Osteoblast (primary cell): Measurements from ENCODE around the gene TNRC18. TPM values are rescaled to one million over a fixed set of nuclear protein-coding genes. Genes with fewer than 3 reads are reported as not detected.

Experiments used
- DNase-seq: peaks from one replicate; pipeline ENCODE4 v3.0.0; 2011; ENCODE audit warnings: low spot score, mixed read lengths; ENCODE audit not compliant: insufficient read length; ENCODE audit errors: missing footprints
- H2AFZ ChIP-seq: 2 replicates; pipeline ENCODE4 v1.6.0; 2011; ENCODE audit warnings: mild to moderate bottlenecking, low read length
- H3K27ac ChIP-seq: 2 replicates; pipeline ENCODE4 v1.5.1; 2011; ENCODE audit warnings: mild to moderate bottlenecking, low read depth, low read length, moderate library complexity
- H3K27me3 ChIP-seq: 2 replicates; pipeline ENCODE4 v1.6.0; 2012; ENCODE audit warnings: mild to moderate bottlenecking, control low read depth, inconsistent platforms, low read length, moderate library complexity; ENCODE audit not compliant: insufficient read depth
- H3K36me3 ChIP-seq: 2 replicates; pipeline ENCODE4 v1.5.1; 2011; ENCODE audit warnings: mild to moderate bottlenecking, low read length, control low read depth, moderate library complexity; ENCODE audit not compliant: insufficient read depth
- H3K4me1 ChIP-seq: 2 replicates; pipeline ENCODE4 v1.5.1; 2011; ENCODE audit warnings: mild to moderate bottlenecking, low read length, control low read depth, moderate library complexity; ENCODE audit not compliant: insufficient read depth
- H3K4me2 ChIP-seq: 2 replicates; pipeline ENCODE4 v1.6.0; 2011; ENCODE audit warnings: mild to moderate bottlenecking, low read length; ENCODE audit not compliant: insufficient read depth
- H3K4me3 ChIP-seq: fragments of 200-600 bp; sonication (generic); 3 replicates; pipeline ENCODE4 v1.5.1; 2012; ENCODE audit warnings: mild to moderate bottlenecking, low read length, inconsistent platforms; ENCODE audit not compliant: insufficient read depth
- H3K79me2 ChIP-seq: 2 replicates; pipeline ENCODE4 v1.6.0; 2012; ENCODE audit warnings: mild to moderate bottlenecking, low read length, control low read depth, inconsistent platforms; ENCODE audit not compliant: insufficient read depth
- H3K9me3 ChIP-seq: 2 replicates; pipeline ENCODE4 v1.5.1; 2011; ENCODE audit warnings: low read depth, low read length, control low read depth
- H4K20me1 ChIP-seq: 2 replicates; pipeline ENCODE4 v1.6.0; 2012; ENCODE audit warnings: mild to moderate bottlenecking, low read length, control low read depth; ENCODE audit not compliant: insufficient read depth
- CTCF ChIP-seq: IDR thresholded peaks from 2 replicates; pipeline ENCODE4 v1.5.1; 2011; ENCODE audit warnings: mild to moderate bottlenecking, low read depth, low read length, moderate library complexity; ENCODE audit errors: extremely low read depth
- total RNA-seq: library from RNA; depleted of rRNA; stranded (reverse); fragments of >200 nt; gene quantifications from 2 replicates; pipeline ENCODE4 v1.2.3, GENCODE V29; 2012

TNRC18 gene
- total RNA-seq, 1 donor: 83.6 TPM

GRCh38 chr7:5466551-5466950, 42.9 kb upstream of the TNRC18 start:
- no peak overlapping the region for H3K27ac ChIP-seq
- DNase-seq: no peak
- H3K9me3 ChIP-seq: no peaks in the 10 kb centered on the region
- no peak overlapping the region for H2AFZ ChIP-seq
- no peaks in the 10 kb centered on the region for H3K36me3 ChIP-seq
- no peaks in the 10 kb centered on the region for H3K79me2 ChIP-seq
- no peak overlapping the region for H3K4me3 ChIP-seq
- H3K4me1 ChIP-seq: no peaks in the 10 kb centered on the region
- H4K20me1 ChIP-seq: no peaks in the 10 kb centered on the region
- no peak overlapping the region for H3K4me2 ChIP-seq
- H3K27me3 ChIP-seq: no peaks in the 10 kb centered on the region
- TF ChIP-seq CTCF: no peak

GRCh38 chr7:5463031-5463430, 39.4 kb upstream of the TNRC18 start:
- no peaks in the 10 kb centered on the region for H3K4me1 ChIP-seq
- peak; percentile 27 for DNase-seq
- no peak overlapping the region for H3K4me2 ChIP-seq
- no peaks in the 10 kb centered on the region for H3K9me3 ChIP-seq
- H3K4me3 ChIP-seq: no peak overlapping the region
- H3K27ac ChIP-seq: no peak overlapping the region
- no peaks in the 10 kb centered on the region for H3K27me3 ChIP-seq
- H2AFZ ChIP-seq: no peak overlapping the region
- no peaks in the 10 kb centered on the region for H3K36me3 ChIP-seq
- H4K20me1 ChIP-seq: no peaks in the 10 kb centered on the region
- no peaks in the 10 kb centered on the region for H3K79me2 ChIP-seq
- no peak for TF ChIP-seq CTCF

GRCh38 chr7:5462216-5462615, 38.6 kb upstream of the TNRC18 start:
- Histone ChIP-seq H3K79me2 (no peaks in the 10 kb centered on the region), H3K27me3 (no peaks in the 10 kb centered on the region), H3K4me3 (no peak overlapping the region), H3K36me3 (no peaks in the 10 kb centered on the region), H3K9me3 (no peaks in the 10 kb centered on the region), H3K4me2 (no peak overlapping the region), H4K20me1 (no peaks in the 10 kb centered on the region), H3K27ac (no peak overlapping the region), H2AFZ (no peak overlapping the region), H3K4me1 (no peaks in the 10 kb centered on the region)
- TF ChIP-seq CTCF: no peak
- DNase-seq: no peak

GRCh38 chr7:5458921-5459480, 35.4 kb upstream of the TNRC18 start:
- H3K36me3 ChIP-seq: no peaks in the 10 kb centered on the region
- no peak overlapping the region for H3K4me2 ChIP-seq
- no peak overlapping the region for H3K4me3 ChIP-seq
- no peaks in the 10 kb centered on the region for H3K9me3 ChIP-seq
- H3K27ac ChIP-seq: no peak overlapping the region
- DNase-seq: no peak
- H3K4me1 ChIP-seq: no peaks in the 10 kb centered on the region
- TF ChIP-seq CTCF: no peak
- peaks cover 2% of the 10 kb centered on the region for H4K20me1 ChIP-seq
- no peaks in the 10 kb centered on the region for H3K27me3 ChIP-seq
- no peak overlapping the region for H2AFZ ChIP-seq
- H3K79me2 ChIP-seq: no peaks in the 10 kb centered on the region
